ENCODE measurements around the gene ABHD12.

Gene ABHD12

GRCh38 chr20:25295386-25296093, 95.1 kb downstream of the ABHD12 start:
- Histone ChIP-seq H3K4me3 (ENCODE audit: low read length) (no peak overlapping the region), H3K79me1 (ENCODE audit: low read length) (no peaks in the 10 kb centered on the region), H3K9ac (ENCODE audit: low read length) (no peak overlapping the region), H3K79me2 (ENCODE audit: control insufficient read depth, insufficient read depth, low read length) (no peaks in the 10 kb centered on the region), H3K27ac (ENCODE audit: low read depth, low read length) (no peak overlapping the region), H3K4ac (ENCODE audit: low read depth, low read length) (no peak overlapping the region), H3K36me3 (ENCODE audit: control insufficient read depth, insufficient read depth, low read length) (peaks cover 3% of the 10 kb centered on the region), H2BK120ac (ENCODE audit: low read depth, low read length) (no peak overlapping the region), H3K27me3 (ENCODE audit: insufficient read depth, low read length, poor library complexity) (no peaks in the 10 kb centered on the region), H3K4me2 (ENCODE audit: low read length) (no peak overlapping the region), H4K8ac (ENCODE audit: low read depth, low read length) (no peak overlapping the region), H2BK15ac (replicated peaks; ENCODE audit: low read depth) (no peak overlapping the region), H3K23ac (ENCODE audit: low read length) (no peak overlapping the region), H3K18ac (ENCODE audit: low read length) (no peak overlapping the region), H4K5ac (ENCODE audit: low read length) (no peak overlapping the region), H2AK5ac (ENCODE audit: low read length) (no peak overlapping the region), H3K56ac (ENCODE audit: low read length) (no peak overlapping the region), H3K4me1 (ENCODE audit: control insufficient read depth, low read depth, low read length) (no peaks in the 10 kb centered on the region), H2BK5ac (ENCODE audit: low read length) (no peak overlapping the region)
- peak; percentile 50 for DNase-seq
- WGBS (ENCODE audit: extremely low coverage, insufficient coverage, low lambda C conversion rate) = no CpG with 5 or more reads among the region's 10 CpGs

GRCh38 chr20:25294459-25295385, 95.9 kb downstream of the ABHD12 start:
- H4K5ac ChIP-seq (ENCODE audit: low read length) = no peak overlapping the region
- no peak overlapping the region for H3K9ac ChIP-seq (ENCODE audit: low read length)
- WGBS (ENCODE audit: extremely low coverage, insufficient coverage, low lambda C conversion rate) = no CpG with 5 or more reads among the region's 22 CpGs
- H2BK15ac ChIP-seq (replicated peaks; ENCODE audit: low read depth) = no peak overlapping the region
- H3K36me3 ChIP-seq (ENCODE audit: control insufficient read depth, insufficient read depth, low read length) = peaks cover 5% of the 10 kb centered on the region
- no peak overlapping the region for H2BK5ac ChIP-seq (ENCODE audit: low read length)
- H2AK5ac ChIP-seq (ENCODE audit: low read length) = no peak overlapping the region
- H3K27ac ChIP-seq (ENCODE audit: low read depth, low read length) = no peak overlapping the region
- DNase-seq = peak; percentile 85
- no peak overlapping the region for H3K4me2 ChIP-seq (ENCODE audit: low read length)
- H4K8ac ChIP-seq (ENCODE audit: low read depth, low read length) = no peak overlapping the region
- no peak overlapping the region for H3K56ac ChIP-seq (ENCODE audit: low read length)
- H3K18ac ChIP-seq (ENCODE audit: low read length) = no peak overlapping the region
- H3K4ac ChIP-seq (ENCODE audit: low read depth, low read length) = no peak overlapping the region
- H3K23ac ChIP-seq (ENCODE audit: low read length) = no peak overlapping the region
- H3K79me1 ChIP-seq (ENCODE audit: low read length) = no peaks in the 10 kb centered on the region
- no peak overlapping the region for H2BK120ac ChIP-seq (ENCODE audit: low read depth, low read length)
- H3K4me1 ChIP-seq (ENCODE audit: control insufficient read depth, low read depth, low read length) = no peaks in the 10 kb centered on the region
- H3K27me3 ChIP-seq (ENCODE audit: insufficient read depth, low read length, poor library complexity) = no peaks in the 10 kb centered on the region
- H3K79me2 ChIP-seq (ENCODE audit: control insufficient read depth, insufficient read depth, low read length) = no peaks in the 10 kb centered on the region
- no peak overlapping the region for H3K4me3 ChIP-seq (ENCODE audit: low read length)

GRCh38 chr20:25293910-25294458, 96.7 kb downstream of the ABHD12 start:
- Histone ChIP-seq H3K56ac (ENCODE audit: low read length) (no peak overlapping the region), H3K23ac (ENCODE audit: low read length) (no peak overlapping the region), H2BK120ac (ENCODE audit: low read depth, low read length) (no peak overlapping the region), H4K8ac (ENCODE audit: low read depth, low read length) (no peak overlapping the region), H3K27me3 (ENCODE audit: insufficient read depth, low read length, poor library complexity) (no peaks in the 10 kb centered on the region), H2BK5ac (ENCODE audit: low read length) (no peak overlapping the region), H3K79me2 (ENCODE audit: control insufficient read depth, insufficient read depth, low read length) (no peaks in the 10 kb centered on the region), H3K36me3 (ENCODE audit: control insufficient read depth, insufficient read depth, low read length) (peaks cover 5% of the 10 kb centered on the region), H3K27ac (ENCODE audit: low read depth, low read length) (no peak overlapping the region), H3K4me3 (ENCODE audit: low read length) (no peak overlapping the region), H3K4me1 (ENCODE audit: control insufficient read depth, low read depth, low read length) (no peaks in the 10 kb centered on the region), H3K4me2 (ENCODE audit: low read length) (no peak overlapping the region), H2BK15ac (replicated peaks; ENCODE audit: low read depth) (no peak overlapping the region), H3K9ac (ENCODE audit: low read length) (no peak overlapping the region), H3K18ac (ENCODE audit: low read length) (no peak overlapping the region), H3K4ac (ENCODE audit: low read depth, low read length) (no peak overlapping the region), H4K5ac (ENCODE audit: low read length) (no peak overlapping the region), H3K79me1 (ENCODE audit: low read length) (no peaks in the 10 kb centered on the region), H2AK5ac (ENCODE audit: low read length) (no peak overlapping the region)
- WGBS (ENCODE audit: extremely low coverage, insufficient coverage, low lambda C conversion rate) = no CpG with 5 or more reads among the region's 13 CpGs
- DNase-seq = no peak

- Histone ChIP-seq H3K4me3 (ENCODE audit: low read length) (no peak overlapping the region), H2BK15ac (replicated peaks; ENCODE audit: low read depth) (no peak overlapping the region), H3K27ac (ENCODE audit: low read depth, low read length) (no peak overlapping the region), H3K18ac (ENCODE audit: low read length) (no peak overlapping the region), H3K4me2 (ENCODE audit: low read length) (no peak overlapping the region), H2AK5ac (ENCODE audit: low read length) (no peak overlapping the region), H3K23ac (ENCODE audit: low read length) (no peak overlapping the region), H2BK5ac (ENCODE audit: low read length) (no peak overlapping the region), H2BK120ac (ENCODE audit: low read depth, low read length) (no peak overlapping the region), H4K5ac (ENCODE audit: low read length) (no peak overlapping the region), H3K79me2 (ENCODE audit: control insufficient read depth, insufficient read depth, low read length) (no peaks in the 10 kb centered on the region), H3K4me1 (ENCODE audit: control insufficient read depth, low read depth, low read length) (no peaks in the 10 kb centered on the region), H3K27me3 (ENCODE audit: insufficient read depth, low read length, poor library complexity) (no peaks in the 10 kb centered on the region), H4K8ac (ENCODE audit: low read depth, low read length) (no peak overlapping the region), H3K79me1 (ENCODE audit: low read length) (no peaks in the 10 kb centered on the region), H3K56ac (ENCODE audit: low read length) (no peak overlapping the region), H3K9ac (ENCODE audit: low read length) (no peak overlapping the region), H3K4ac (ENCODE audit: low read depth, low read length) (no peak overlapping the region), H3K36me3 (ENCODE audit: control insufficient read depth, insufficient read depth, low read length) (peaks cover 7% of the 10 kb centered on the region)
- no CpG with 5 or more reads among the region's 10 CpGs for WGBS (ENCODE audit: extremely low coverage, insufficient coverage, low lambda C conversion rate)
- no peak for DNase-seq
Observed at GRCh38 chr20:25293507-25293906, 97.1 kb downstream of the ABHD12 start.

- Histone ChIP-seq H3K4me3 (ENCODE audit: low read length) (no peak overlapping the region), H2BK120ac (ENCODE audit: low read depth, low read length) (no peak overlapping the region), H3K4ac (ENCODE audit: low read depth, low read length) (no peak overlapping the region), H3K27me3 (ENCODE audit: insufficient read depth, low read length, poor library complexity) (no peaks in the 10 kb centered on the region), H3K36me3 (ENCODE audit: control insufficient read depth, insufficient read depth, low read length) (peaks cover 9% of the 10 kb centered on the region), H3K27ac (ENCODE audit: low read depth, low read length) (no peak overlapping the region), H3K18ac (ENCODE audit: low read length) (no peak overlapping the region), H4K8ac (ENCODE audit: low read depth, low read length) (no peak overlapping the region), H3K4me2 (ENCODE audit: low read length) (no peak overlapping the region), H3K9ac (ENCODE audit: low read length) (no peak overlapping the region), H3K23ac (ENCODE audit: low read length) (no peak overlapping the region), H3K79me2 (ENCODE audit: control insufficient read depth, insufficient read depth, low read length) (no peaks in the 10 kb centered on the region), H2BK15ac (replicated peaks; ENCODE audit: low read depth) (no peak overlapping the region), H3K79me1 (ENCODE audit: low read length) (no peaks in the 10 kb centered on the region), H3K56ac (ENCODE audit: low read length) (no peak overlapping the region), H3K4me1 (ENCODE audit: control insufficient read depth, low read depth, low read length) (no peaks in the 10 kb centered on the region), H2BK5ac (ENCODE audit: low read length) (no peak overlapping the region), H2AK5ac (ENCODE audit: low read length) (no peak overlapping the region), H4K5ac (ENCODE audit: low read length) (no peak overlapping the region)
- WGBS (ENCODE audit: extremely low coverage, insufficient coverage, low lambda C conversion rate) = no CpG with 5 or more reads among the region's 35 CpGs
- no peak for DNase-seq
Observed at GRCh38 chr20:25292176-25292891, 98.3 kb downstream of the ABHD12 start.
